LHCN-M2 (cell line): Measurements from ENCODE around the gene EXOC4. TPM values are rescaled to one million over a fixed set of nuclear protein-coding genes. Genes with fewer than 3 reads are reported as not detected.
"Not testable (repeated sequence)": the region's sequence is repeated elsewhere in the genome, so short reads cannot be mapped to it uniquely, and the experiment has no call there.

Experiments
- DNase-seq: peaks from one replicate; pipeline ENCODE4 v3.0.0-alpha.2; 2012; ENCODE audit warnings: low read depth
- total RNA-seq: library from RNA; depleted of rRNA; stranded (reverse); fragments of >200 nt; gene quantifications from 2 replicates; pipeline ENCODE4 v1.2.3, GENCODE V29; 2014

Gene EXOC4
- total RNA-seq, 1 experiment from 2014 or later = 78.0 TPM

- DNase-seq = peak; percentile 55
These were observed 62.6 kb downstream of the EXOC4 start for GRCh38 chr7:133315332-133316040.

GRCh38 chr7:133319842-133320241, 67.0 kb downstream of the EXOC4 start:
- no peak for DNase-seq

- no peak for DNase-seq
These were observed 68.0 kb downstream of the EXOC4 start for GRCh38 chr7:133320891-133321290.

GRCh38 chr7:133321366-133321765, 68.5 kb downstream of the EXOC4 start:
- not testable (repeated sequence) for DNase-seq

- DNase-seq = not testable (repeated sequence)
These were observed 73.9 kb downstream of the EXOC4 start for GRCh38 chr7:133326745-133327144.

- not testable (repeated sequence) for DNase-seq
These were observed 75.1 kb downstream of the EXOC4 start for GRCh38 chr7:133328021-133328420.

- DNase-seq = no peak
These were observed 77.2 kb downstream of the EXOC4 start for GRCh38 chr7:133330085-133330484.

GRCh38 chr7:133331861-133332260, 79.0 kb downstream of the EXOC4 start:
- DNase-seq = no peak

GRCh38 chr7:133339772-133340171, 86.9 kb downstream of the EXOC4 start:
- no peak for DNase-seq

GRCh38 chr7:133344275-133344674, 91.4 kb downstream of the EXOC4 start:
- DNase-seq = peak; percentile 41

GRCh38 chr7:133345690-133346421, 93.0 kb downstream of the EXOC4 start:
- no peak for DNase-seq

- no peak for DNase-seq
These were observed 95.4 kb downstream of the EXOC4 start for GRCh38 chr7:133348250-133348649.

GRCh38 chr7:133349101-133349500, 96.2 kb downstream of the EXOC4 start:
- DNase-seq = no peak

- DNase-seq = no peak
These were observed 99.6 kb downstream of the EXOC4 start for GRCh38 chr7:133352430-133352829.

GRCh38 chr7:133353775-133354174, 100.9 kb downstream of the EXOC4 start:
- DNase-seq = no peak

- DNase-seq = no peak
These were observed 101.9 kb downstream of the EXOC4 start for GRCh38 chr7:133354546-133355324.

- peak; percentile 49 for DNase-seq
These were observed 102.4 kb downstream of the EXOC4 start for GRCh38 chr7:133355325-133355708.

- no peak for DNase-seq
These were observed 102.9 kb downstream of the EXOC4 start for GRCh38 chr7:133355822-133356221.

- DNase-seq = peak; percentile 22
These were observed 105.8 kb downstream of the EXOC4 start for GRCh38 chr7:133358708-133359107.

GRCh38 chr7:133359449-133359848, 106.6 kb downstream of the EXOC4 start:
- DNase-seq = no peak

- no peak for DNase-seq
These were observed 107.3 kb downstream of the EXOC4 start for GRCh38 chr7:133360201-133360600.

- no peak for DNase-seq
These were observed 108.9 kb downstream of the EXOC4 start for GRCh38 chr7:133361806-133362205.
